Effector memory CD4-positive, alpha-beta T cell (primary cell): ENCODE measurements around the gene PPFIA1.

Source experiments
- DNase-seq, 3 donors: peaks; one replicate each; pipeline ENCODE4 v3.0.0-alpha.2; 2020
- H3K27ac ChIP-seq: 2 replicates; pipeline ENCODE4 v1.7.0; 2013; ENCODE audit warnings: mild to moderate bottlenecking, low read length, moderate library complexity; ENCODE audit not compliant: insufficient read depth, poor library complexity, severe bottlenecking
- H3K27me3 ChIP-seq: replicated peaks from 2 replicates; pipeline ENCODE4 v1.7.0; 2013; ENCODE audit warnings: mild to moderate bottlenecking, low read length; ENCODE audit not compliant: insufficient read depth, control insufficient read depth, poor library complexity, severe bottlenecking
- H3K36me3 ChIP-seq: 2 replicates; pipeline ENCODE4 v1.7.0; 2013; ENCODE audit warnings: mild to moderate bottlenecking, low read length, moderate library complexity; ENCODE audit not compliant: control insufficient read depth, insufficient read depth
- H3K4me1 ChIP-seq: 2 replicates; pipeline ENCODE4 v1.7.0; 2013; ENCODE audit warnings: low read length, mild to moderate bottlenecking; ENCODE audit not compliant: control insufficient read depth, insufficient read depth, poor library complexity, severe bottlenecking
- H3K4me3 ChIP-seq: 2 replicates; pipeline ENCODE4 v1.7.0; 2013; ENCODE audit warnings: low read length, low read depth, mild to moderate bottlenecking; ENCODE audit not compliant: insufficient read depth, poor library complexity, severe bottlenecking
- H3K9me3 ChIP-seq: 2 replicates; pipeline ENCODE4 v1.7.0; 2013; ENCODE audit warnings: mild to moderate bottlenecking, low read length, moderate library complexity; ENCODE audit not compliant: control insufficient read depth

The PPFIA1 gene

GRCh38 chr11:70433038-70433437 lies 162.5 kb downstream of the PPFIA1 start:
- Histone ChIP-seq H3K27ac (no peak overlapping the region), H3K9me3 (no peaks in the 10 kb centered on the region), H3K36me3 (no peaks in the 10 kb centered on the region), H3K4me3 (no peak overlapping the region), H3K27me3 (no peaks in the 10 kb centered on the region), H3K4me1 (no peaks in the 10 kb centered on the region)
- DNase-seq: no peak

GRCh38 chr11:70433526-70433925 lies 163.0 kb downstream of the PPFIA1 start:
- H3K4me1 ChIP-seq: no peaks in the 10 kb centered on the region
- no peak overlapping the region for H3K4me3 ChIP-seq
- H3K36me3 ChIP-seq: no peaks in the 10 kb centered on the region
- H3K27me3 ChIP-seq: no peaks in the 10 kb centered on the region
- no peak overlapping the region for H3K27ac ChIP-seq
- no peak for DNase-seq
- no peaks in the 10 kb centered on the region for H3K9me3 ChIP-seq
